ENCODE data around the gene CDCA8.
"Not testable (repeated sequence)": the region's sequence is repeated elsewhere in the genome, so short reads cannot be mapped to it uniquely, and the experiment has no call there.

The CDCA8 gene

DNA sequence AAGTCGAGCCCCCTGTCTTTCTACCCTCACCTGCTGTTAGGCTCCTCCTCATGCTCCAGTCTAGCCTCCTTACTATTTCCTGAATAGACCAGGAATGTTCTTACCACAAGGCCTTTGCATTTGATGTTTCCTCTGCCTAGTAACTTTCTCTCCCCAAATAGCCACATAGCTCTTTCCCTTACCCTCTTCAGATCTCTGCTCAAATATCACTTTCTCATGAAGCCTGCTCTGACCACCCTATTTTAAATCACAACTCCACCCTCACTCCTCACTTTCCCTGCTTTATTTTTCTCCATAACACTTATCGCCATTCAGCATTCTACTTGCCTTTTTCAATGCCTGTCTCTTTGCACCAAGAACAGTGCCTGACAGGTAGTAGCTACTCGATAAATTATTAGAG lies 6.6 kb upstream of the CDCA8 start:
- H3K36me3 ChIP-seq (ENCODE audit: control insufficient read depth in 5 of 5, insufficient read depth in 5 of 5, low read length in 5 of 5) = peaks cover 18 to 56% (median 44%) of the 10 kb centered on the region in 5 donors
- H3K4me1 ChIP-seq (ENCODE audit: control insufficient read depth in 5 of 5, insufficient read depth in 5 of 5, low read length in 5 of 5) = peaks cover 12 to 18% (median 14%) of the 10 kb centered on the region in 5 donors
- no peak overlapping the region for H3K27ac ChIP-seq (ENCODE audit: low read depth, low read length)
- peaks cover 0 to 3% (median 0%) of the 10 kb centered on the region in 5 donors for H3K9me3 ChIP-seq (ENCODE audit: control insufficient read depth in 5 of 5, low read length in 5 of 5)
- H3K9ac ChIP-seq (ENCODE audit: low read length in 5 of 5) = no peak overlapping the region
- peaks cover 0 to 4% (median 0%) of the 10 kb centered on the region in 5 donors for H3K27me3 ChIP-seq (ENCODE audit: control insufficient read depth in 5 of 5, insufficient read depth in 4 of 5, low read length in 5 of 5)
- no peak overlapping the region for H3K4me3 ChIP-seq (ENCODE audit: low read depth in 1 of 5, low read length in 5 of 5)

DNA sequence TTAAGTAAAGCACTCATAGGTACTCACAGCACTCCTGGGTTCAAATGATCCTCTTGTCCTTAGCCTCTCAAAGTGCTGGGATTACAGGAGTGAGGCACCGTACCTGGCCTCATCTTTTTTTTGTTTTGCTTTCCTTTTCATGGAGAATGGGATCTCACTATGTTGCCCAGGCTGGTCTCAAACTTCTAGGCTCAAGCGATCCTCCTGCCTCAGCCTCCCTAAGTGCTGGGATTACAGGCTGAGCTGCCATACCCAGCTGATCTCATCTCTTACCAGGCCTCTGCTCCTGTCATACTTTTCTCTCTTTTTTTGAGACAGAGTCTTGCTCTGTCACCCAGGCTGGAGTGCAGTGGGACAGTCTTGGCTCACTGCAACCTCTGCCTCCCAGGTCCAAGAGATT lies 4.6 kb upstream of the CDCA8 start:
- H3K27me3 ChIP-seq (ENCODE audit: control insufficient read depth in 5 of 5, insufficient read depth in 4 of 5, low read length in 5 of 5); H3K9ac ChIP-seq (ENCODE audit: low read length in 5 of 5); H3K4me3 ChIP-seq (ENCODE audit: low read depth in 1 of 5, low read length in 5 of 5); H3K9me3 ChIP-seq (ENCODE audit: control insufficient read depth in 5 of 5, low read length in 5 of 5); H3K27ac ChIP-seq (ENCODE audit: low read depth, low read length): not testable (repeated sequence)
- Histone ChIP-seq H3K4me1 (ENCODE audit: control insufficient read depth in 5 of 5, insufficient read depth in 5 of 5, low read length in 5 of 5) (peaks cover 18 to 35% (median 29%) of the 10 kb centered on the region in 5 donors), H3K36me3 (ENCODE audit: control insufficient read depth in 5 of 5, insufficient read depth in 5 of 5, low read length in 5 of 5) (peaks cover 18 to 50% (median 41%) of the 10 kb centered on the region in 5 donors)

DNA sequence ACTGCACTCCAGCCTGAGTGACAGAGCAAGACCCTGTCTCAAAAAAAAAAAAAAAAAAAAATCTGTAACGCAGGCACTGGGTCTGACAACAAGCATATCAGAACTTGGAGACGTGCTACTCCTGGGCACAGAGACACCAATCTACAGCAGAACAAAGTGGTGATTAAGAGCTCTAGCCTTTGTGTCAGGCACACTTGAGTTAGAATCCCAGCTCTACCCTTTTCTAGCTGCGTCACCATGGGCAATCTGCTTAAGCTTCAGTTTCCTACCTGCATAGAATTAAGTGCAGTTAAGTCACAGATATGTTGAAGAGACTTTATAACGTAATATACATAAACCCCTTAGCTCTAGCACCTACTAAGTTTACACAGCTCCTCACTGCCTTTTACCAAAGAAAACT lies 3.4 kb upstream of the CDCA8 start:
- no peak overlapping the region for H3K27ac ChIP-seq (ENCODE audit: low read depth, low read length)
- H3K9me3 ChIP-seq (ENCODE audit: control insufficient read depth in 5 of 5, low read length in 5 of 5) = peaks cover 0 to 3% (median 0%) of the 10 kb centered on the region in 5 donors
- peak overlapping the region in 2 of 5 donors; percentile 61 to 99 for H3K4me3 ChIP-seq (ENCODE audit: low read depth in 1 of 5, low read length in 5 of 5)
- peak overlapping the region in 4 of 5 donors; percentile 86 to 92 (median 89) for H3K9ac ChIP-seq (ENCODE audit: low read length in 5 of 5)
- peaks cover 20 to 37% (median 31%) of the 10 kb centered on the region in 5 donors for H3K4me1 ChIP-seq (ENCODE audit: control insufficient read depth in 5 of 5, insufficient read depth in 5 of 5, low read length in 5 of 5)
- peaks cover 0 to 4% (median 0%) of the 10 kb centered on the region in 5 donors for H3K27me3 ChIP-seq (ENCODE audit: control insufficient read depth in 5 of 5, insufficient read depth in 4 of 5, low read length in 5 of 5)
- H3K36me3 ChIP-seq (ENCODE audit: control insufficient read depth in 5 of 5, insufficient read depth in 5 of 5, low read length in 5 of 5) = peaks cover 7 to 39% (median 30%) of the 10 kb centered on the region in 5 donors

GRCh38 chr1:37691497-37692077 lies 729 bp upstream of the CDCA8 start:
- peak overlapping the region; percentile 87 for H3K27ac ChIP-seq (ENCODE audit: low read depth, low read length)
- H3K27me3 ChIP-seq (ENCODE audit: control insufficient read depth in 5 of 5, insufficient read depth in 4 of 5, low read length in 5 of 5) = peaks cover 0 to 4% (median 0%) of the 10 kb centered on the region in 5 donors
- H3K4me3 ChIP-seq (ENCODE audit: low read depth in 1 of 5, low read length in 5 of 5) = peak overlapping the region; percentile 48 to 99 (median 96)
- peak overlapping the region in 4 of 5 donors; percentile 89 to 90 (median 90) for H3K9ac ChIP-seq (ENCODE audit: low read length in 5 of 5)
- H3K4me1 ChIP-seq (ENCODE audit: control insufficient read depth in 5 of 5, insufficient read depth in 5 of 5, low read length in 5 of 5) = peaks cover 20 to 37% (median 31%) of the 10 kb centered on the region in 5 donors
- H3K36me3 ChIP-seq (ENCODE audit: control insufficient read depth in 5 of 5, insufficient read depth in 5 of 5, low read length in 5 of 5) = peaks cover 0 to 14% (median 7%) of the 10 kb centered on the region in 5 donors
- H3K9me3 ChIP-seq (ENCODE audit: control insufficient read depth in 5 of 5, low read length in 5 of 5) = peaks cover 0 to 3% (median 0%) of the 10 kb centered on the region in 5 donors

GRCh38 chr1:37692834-37693175 lies 489 bp downstream of the CDCA8 start:
- H3K9me3 ChIP-seq (ENCODE audit: control insufficient read depth in 5 of 5, low read length in 5 of 5) = peaks cover 0 to 3% (median 0%) of the 10 kb centered on the region in 5 donors
- peaks cover 0 to 5% (median 0%) of the 10 kb centered on the region in 5 donors for H3K36me3 ChIP-seq (ENCODE audit: control insufficient read depth in 5 of 5, insufficient read depth in 5 of 5, low read length in 5 of 5)
- peak overlapping the region; percentile 81 to 99 (median 96) for H3K4me3 ChIP-seq (ENCODE audit: low read depth in 1 of 5, low read length in 5 of 5)
- peaks cover 20 to 37% (median 31%) of the 10 kb centered on the region in 5 donors for H3K4me1 ChIP-seq (ENCODE audit: control insufficient read depth in 5 of 5, insufficient read depth in 5 of 5, low read length in 5 of 5)
- peaks cover 0 to 4% (median 0%) of the 10 kb centered on the region in 5 donors for H3K27me3 ChIP-seq (ENCODE audit: control insufficient read depth in 5 of 5, insufficient read depth in 4 of 5, low read length in 5 of 5)
- H3K9ac ChIP-seq (ENCODE audit: low read length in 5 of 5) = peak overlapping the region in 4 of 5 donors; percentile 71 to 90 (median 76)
- peak overlapping the region; percentile 30 for H3K27ac ChIP-seq (ENCODE audit: low read depth, low read length)

GRCh38 chr1:37697090-37697489 lies 4.8 kb downstream of the CDCA8 start:
- Histone ChIP-seq H3K27me3 (ENCODE audit: control insufficient read depth in 5 of 5, insufficient read depth in 4 of 5, low read length in 5 of 5) (no peaks in the 10 kb centered on the region), H3K9ac (ENCODE audit: low read length in 5 of 5) (peak overlapping the region in 1 of 5 donors; percentile 1), H3K4me3 (ENCODE audit: low read depth in 1 of 5, low read length in 5 of 5) (no peak overlapping the region), H3K36me3 (ENCODE audit: control insufficient read depth in 5 of 5, insufficient read depth in 5 of 5, low read length in 5 of 5) (peaks cover 0 to 3% (median 0%) of the 10 kb centered on the region in 5 donors), H3K27ac (ENCODE audit: low read depth, low read length) (no peak overlapping the region), H3K9me3 (ENCODE audit: control insufficient read depth in 5 of 5, low read length in 5 of 5) (no peaks in the 10 kb centered on the region), H3K4me1 (ENCODE audit: control insufficient read depth in 5 of 5, insufficient read depth in 5 of 5, low read length in 5 of 5) (peaks cover 2 to 6% (median 6%) of the 10 kb centered on the region in 5 donors)

DNA sequence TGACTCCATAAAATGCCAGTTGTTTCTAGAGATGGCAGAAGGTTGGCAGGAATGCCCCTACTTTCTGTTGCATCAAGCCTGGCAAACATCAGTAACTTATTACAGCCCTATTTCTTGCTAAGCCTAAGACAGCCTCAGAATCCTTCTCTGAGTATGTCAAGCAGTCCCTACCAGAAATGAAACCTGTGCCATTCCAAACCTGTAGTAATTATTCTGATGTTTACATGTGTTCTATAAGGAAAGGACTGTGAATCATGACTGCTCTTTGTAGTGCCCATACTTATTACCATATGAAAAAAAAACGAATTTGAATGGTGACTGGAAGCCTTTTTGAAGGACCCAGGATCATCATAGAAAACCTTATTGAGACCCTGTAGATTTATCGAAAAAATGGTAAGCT lies 5.4 kb downstream of the CDCA8 start:
- Histone ChIP-seq H3K9ac (ENCODE audit: low read length in 5 of 5) (no peak overlapping the region), H3K4me3 (ENCODE audit: low read depth in 1 of 5, low read length in 5 of 5) (no peak overlapping the region), H3K36me3 (ENCODE audit: control insufficient read depth in 5 of 5, insufficient read depth in 5 of 5, low read length in 5 of 5) (peaks cover 0 to 3% (median 0%) of the 10 kb centered on the region in 5 donors), H3K27ac (ENCODE audit: low read depth, low read length) (no peak overlapping the region), H3K9me3 (ENCODE audit: control insufficient read depth in 5 of 5, low read length in 5 of 5) (no peaks in the 10 kb centered on the region), H3K27me3 (ENCODE audit: control insufficient read depth in 5 of 5, insufficient read depth in 4 of 5, low read length in 5 of 5) (no peaks in the 10 kb centered on the region), H3K4me1 (ENCODE audit: control insufficient read depth in 5 of 5, insufficient read depth in 5 of 5, low read length in 5 of 5) (peaks cover 2 to 3% (median 2%) of the 10 kb centered on the region in 5 donors)

DNA sequence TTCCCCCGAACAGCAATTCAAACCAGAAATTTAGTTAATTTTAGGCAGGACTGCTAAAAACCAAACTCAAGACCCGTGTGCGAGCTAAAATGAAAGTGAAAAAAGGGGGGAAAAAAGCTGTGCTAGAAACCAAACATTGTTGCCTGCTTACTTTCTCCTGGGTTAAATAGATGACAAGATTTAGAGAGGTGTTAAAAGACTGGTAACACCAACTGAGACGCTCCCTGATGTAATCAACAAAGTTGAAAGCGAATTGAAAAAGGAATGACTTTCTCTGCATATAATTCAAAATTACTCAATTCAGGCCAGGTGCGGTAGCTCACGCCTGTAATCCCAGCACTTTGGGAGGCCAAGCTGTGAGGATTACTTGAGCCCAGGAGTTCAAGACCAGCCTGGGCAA lies 6.8 kb downstream of the CDCA8 start:
- no peaks in the 10 kb centered on the region for H3K4me1 ChIP-seq (ENCODE audit: control insufficient read depth in 5 of 5, insufficient read depth in 5 of 5, low read length in 5 of 5)
- no peak overlapping the region for H3K4me3 ChIP-seq (ENCODE audit: low read depth in 1 of 5, low read length in 5 of 5)
- no peak overlapping the region for H3K27ac ChIP-seq (ENCODE audit: low read depth, low read length)
- H3K9me3 ChIP-seq (ENCODE audit: control insufficient read depth in 5 of 5, low read length in 5 of 5) = no peaks in the 10 kb centered on the region
- H3K27me3 ChIP-seq (ENCODE audit: control insufficient read depth in 5 of 5, insufficient read depth in 4 of 5, low read length in 5 of 5) = no peaks in the 10 kb centered on the region
- no peak overlapping the region for H3K9ac ChIP-seq (ENCODE audit: low read length in 5 of 5)
- peaks cover 0 to 7% (median 0%) of the 10 kb centered on the region in 5 donors for H3K36me3 ChIP-seq (ENCODE audit: control insufficient read depth in 5 of 5, insufficient read depth in 5 of 5, low read length in 5 of 5)

GRCh38 chr1:37701051-37701450 lies 8.7 kb downstream of the CDCA8 start:
- no peaks in the 10 kb centered on the region for H3K27me3 ChIP-seq (ENCODE audit: control insufficient read depth in 5 of 5, insufficient read depth in 4 of 5, low read length in 5 of 5)
- H3K36me3 ChIP-seq (ENCODE audit: control insufficient read depth in 5 of 5, insufficient read depth in 5 of 5, low read length in 5 of 5) = peaks cover 0 to 7% (median 0%) of the 10 kb centered on the region in 5 donors

DNA sequence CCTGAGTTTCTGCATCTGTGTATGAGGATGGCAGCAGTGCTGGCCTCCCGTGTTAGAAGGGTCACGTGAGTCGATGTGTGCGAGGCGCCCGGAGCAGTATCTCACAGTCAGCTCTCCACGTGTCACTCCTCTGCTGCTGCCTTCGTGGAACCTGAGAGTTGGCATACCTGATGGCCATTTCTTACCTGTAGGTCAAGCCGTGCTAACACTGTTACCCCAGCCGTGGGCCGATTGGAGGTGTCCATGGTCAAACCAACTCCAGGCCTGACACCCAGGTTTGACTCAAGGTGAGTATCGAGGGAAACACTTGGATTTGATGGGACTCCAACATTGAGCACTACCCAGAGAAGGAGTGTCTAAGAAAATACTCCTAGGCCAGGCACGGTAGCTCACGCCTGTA lies 10.7 kb downstream of the CDCA8 start:
- Histone ChIP-seq H3K9me3 (ENCODE audit: control insufficient read depth in 5 of 5, low read length in 5 of 5) (no peaks in the 10 kb centered on the region), H3K36me3 (ENCODE audit: control insufficient read depth in 5 of 5, insufficient read depth in 5 of 5, low read length in 5 of 5) (peaks cover 0 to 7% (median 0%) of the 10 kb centered on the region in 5 donors)

More at GRCh38 chr1:37701051-37701450, 8.7 kb downstream of the CDCA8 start:
- no peak overlapping the region for H3K4me3 ChIP-seq (ENCODE audit: low read depth in 1 of 5, low read length in 5 of 5)
- H3K27ac ChIP-seq (ENCODE audit: low read depth, low read length) = no peak overlapping the region
- H3K9ac ChIP-seq (ENCODE audit: low read length in 5 of 5) = no peak overlapping the region
- H3K4me1 ChIP-seq (ENCODE audit: control insufficient read depth in 5 of 5, insufficient read depth in 5 of 5, low read length in 5 of 5) = no peaks in the 10 kb centered on the region
- no peaks in the 10 kb centered on the region for H3K9me3 ChIP-seq (ENCODE audit: control insufficient read depth in 5 of 5, low read length in 5 of 5)

More for the DNA sequence above, 10.7 kb downstream of the CDCA8 start:
- Histone ChIP-seq H3K9ac (ENCODE audit: low read length in 5 of 5) (no peak overlapping the region), H3K4me3 (ENCODE audit: low read depth in 1 of 5, low read length in 5 of 5) (no peak overlapping the region), H3K27me3 (ENCODE audit: control insufficient read depth in 5 of 5, insufficient read depth in 4 of 5, low read length in 5 of 5) (no peaks in the 10 kb centered on the region), H3K4me1 (ENCODE audit: control insufficient read depth in 5 of 5, insufficient read depth in 5 of 5, low read length in 5 of 5) (no peaks in the 10 kb centered on the region), H3K27ac (ENCODE audit: low read depth, low read length) (no peak overlapping the region)

Data from subcutaneous abdominal adipose tissue (tissue), 5 donors.